Effector memory CD8-positive, alpha-beta T cell (primary cell): ENCODE data around the gene RRP1.

Source experiments
- ATAC-seq: fragments of 150-1000 bp; cut with Tn5 transposase; replicated peaks from 2 replicates; pipeline ENCODE4 v1.10.0; 2021; ENCODE audit warnings: mild to moderate bottlenecking, moderate library complexity
- DNase-seq, 3 experiments: peaks; one replicate each; pipeline ENCODE4 v3.0.0; 2021
- H3K27ac Mint-ChIP-seq, 2 donors: one replicate each; pipeline ENCODE4 v1.8.0; 2022; ENCODE audit warnings: mild to moderate bottlenecking in 2 of 2, mixed read lengths in 2 of 2, moderate library complexity in 2 of 2
- H3K27me3 Mint-ChIP-seq, 2 donors: one replicate each; pipeline ENCODE4 v1.8.0; 2022; ENCODE audit warnings: mixed read lengths in 2 of 2
- H3K36me3 Mint-ChIP-seq: one replicate; pipeline ENCODE4 v1.8.0; 2022; ENCODE audit warnings: mild to moderate bottlenecking, moderate library complexity, mixed read lengths; ENCODE audit not compliant: insufficient read depth
- H3K4me1 Mint-ChIP-seq, 2 donors: one replicate each; pipeline ENCODE4 v1.8.0; 2022; ENCODE audit warnings: low read depth in 2 of 2, mixed read lengths in 2 of 2
- H3K4me3 Mint-ChIP-seq, 2 donors: one replicate each; pipeline ENCODE4 v1.8.0; 2022; ENCODE audit warnings: mild to moderate bottlenecking in 2 of 2, mixed read lengths in 2 of 2, moderate library complexity in 2 of 2
- H3K9me3 Mint-ChIP-seq, 2 donors: one replicate each; pipeline ENCODE4 v1.8.0; 2022; ENCODE audit warnings: mixed read lengths in 2 of 2

The RRP1 gene

DNA sequence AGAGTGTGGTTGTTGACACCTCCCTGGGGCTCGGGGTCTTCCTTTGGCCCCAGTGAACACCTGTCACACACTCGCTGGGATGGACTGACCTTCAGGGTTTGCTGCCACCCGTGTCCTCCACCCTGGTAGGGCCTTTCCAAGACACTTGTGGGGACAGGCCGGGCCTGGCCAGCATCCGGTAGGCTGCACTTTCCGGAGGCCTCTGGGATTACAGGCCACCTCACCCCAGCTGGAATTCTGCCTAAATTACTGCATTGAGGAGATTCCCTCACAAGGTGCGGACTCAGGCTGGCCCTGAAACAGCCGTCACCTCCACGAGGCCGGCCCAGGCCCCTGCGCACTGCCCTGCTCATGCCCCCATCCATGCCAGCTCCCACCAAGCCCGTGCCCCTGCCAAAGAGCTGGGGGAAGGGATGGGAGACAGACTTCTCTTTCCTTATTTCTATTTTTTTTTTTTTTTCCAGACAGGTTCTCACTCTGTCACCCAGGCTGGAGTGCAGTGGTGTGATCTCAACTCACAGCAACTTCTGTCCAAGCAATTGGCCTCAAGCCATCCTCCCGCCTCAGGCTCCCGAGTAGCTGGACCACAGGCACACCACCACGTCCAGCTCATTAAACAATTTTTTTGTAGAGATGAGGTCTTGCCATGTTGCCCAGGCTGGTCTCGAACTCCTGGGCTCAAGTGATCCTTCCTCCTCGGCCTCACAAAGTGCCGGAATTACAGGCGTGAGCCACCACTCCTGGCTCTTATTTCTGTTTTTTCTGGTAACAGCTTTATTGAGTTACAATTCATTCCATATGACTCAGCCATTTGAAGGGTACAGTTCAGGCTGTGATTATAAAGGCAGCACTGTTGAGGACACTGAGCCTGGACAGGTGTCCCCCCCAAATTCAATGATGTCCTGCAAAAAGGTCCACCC, 24.5 kb upstream of the RRP1 start:
- H3K36me3 Mint-ChIP-seq: peaks cover 1% of the 10 kb centered on the region
- no peaks in the 10 kb centered on the region for H3K27me3 Mint-ChIP-seq
- H3K9me3 Mint-ChIP-seq: no peaks in the 10 kb centered on the region
- peak overlapping the region; percentile 28 to 57 for H3K27ac Mint-ChIP-seq
- ATAC-seq: no peak
- H3K4me1 Mint-ChIP-seq: no peaks in the 10 kb centered on the region
- H3K4me3 Mint-ChIP-seq: no peak overlapping the region
- no peak for DNase-seq

DNA sequence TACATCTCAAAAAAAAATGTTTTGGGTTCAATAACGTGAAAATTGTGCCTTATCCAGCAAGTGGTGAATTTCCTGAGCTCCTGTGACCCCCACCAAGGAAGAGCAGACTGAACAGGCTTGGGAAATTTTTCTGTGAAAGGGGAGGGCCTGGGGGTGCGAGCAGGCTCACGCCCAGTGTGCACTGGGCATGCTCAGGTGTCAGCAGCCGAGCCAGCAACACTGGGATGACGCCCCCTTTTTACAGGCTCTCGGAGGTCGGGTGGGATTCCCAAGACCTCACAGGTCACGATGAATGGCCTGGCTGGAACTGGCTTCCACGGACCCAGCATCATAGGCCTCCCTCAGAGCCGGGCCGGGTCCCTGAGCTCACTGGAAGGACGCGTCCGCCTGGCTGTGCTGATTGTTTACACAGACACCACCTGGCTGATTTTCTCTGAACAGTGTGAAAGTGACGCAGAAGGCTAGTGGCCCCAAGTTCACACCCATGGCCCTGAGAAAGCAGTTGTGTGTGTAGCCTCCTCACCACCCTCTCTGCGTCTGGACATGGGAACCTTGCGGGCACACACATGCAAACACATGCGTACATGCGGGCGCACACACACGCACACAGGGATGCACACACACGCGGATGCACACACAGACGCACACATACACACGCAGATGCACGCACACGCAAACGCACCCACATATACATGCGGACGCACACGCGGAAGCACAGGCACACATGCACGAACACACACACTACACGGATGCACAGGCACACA, 22.5 kb upstream of the RRP1 start:
- Mint-ChIP-seq H3K36me3 (peaks cover 5% of the 10 kb centered on the region), H3K27me3 (no peaks in the 10 kb centered on the region), H3K9me3 (no peaks in the 10 kb centered on the region), H3K27ac (no peak overlapping the region), H3K4me3 (no peak overlapping the region), H3K4me1 (no peaks in the 10 kb centered on the region)
- ATAC-seq: no peak
- DNase-seq: no peak

DNA sequence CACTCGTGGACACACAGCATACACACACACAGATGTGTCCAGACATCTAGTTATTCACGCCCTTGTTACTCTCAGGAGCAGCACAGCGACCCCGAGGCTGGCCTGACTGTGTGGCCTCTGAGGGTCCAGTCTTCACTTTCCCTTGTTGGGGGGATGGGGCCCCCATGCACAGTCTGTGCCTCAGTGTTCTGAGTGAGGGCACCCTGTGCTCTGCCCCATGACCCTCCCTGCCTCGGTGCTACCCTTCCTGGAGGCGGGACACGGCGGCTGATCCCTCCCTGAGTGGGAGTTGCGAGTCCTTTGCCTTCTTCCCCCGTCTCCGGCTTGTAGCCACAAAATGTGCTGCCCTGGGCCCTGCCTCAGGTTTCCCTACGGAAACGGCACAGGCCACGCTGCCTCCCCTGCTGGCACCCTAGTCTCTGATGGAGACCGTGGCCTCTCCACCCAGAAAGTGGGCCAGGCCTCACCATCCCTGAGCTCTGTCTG, 21.8 kb upstream of the RRP1 start:
- no peaks in the 10 kb centered on the region for H3K27me3 Mint-ChIP-seq
- DNase-seq (no peak), ATAC-seq (no peak)
- no peak overlapping the region for H3K4me3 Mint-ChIP-seq
- no peaks in the 10 kb centered on the region for H3K9me3 Mint-ChIP-seq
- H3K36me3 Mint-ChIP-seq: peaks cover 5% of the 10 kb centered on the region
- H3K4me1 Mint-ChIP-seq: no peaks in the 10 kb centered on the region
- no peak overlapping the region for H3K27ac Mint-ChIP-seq

DNA sequence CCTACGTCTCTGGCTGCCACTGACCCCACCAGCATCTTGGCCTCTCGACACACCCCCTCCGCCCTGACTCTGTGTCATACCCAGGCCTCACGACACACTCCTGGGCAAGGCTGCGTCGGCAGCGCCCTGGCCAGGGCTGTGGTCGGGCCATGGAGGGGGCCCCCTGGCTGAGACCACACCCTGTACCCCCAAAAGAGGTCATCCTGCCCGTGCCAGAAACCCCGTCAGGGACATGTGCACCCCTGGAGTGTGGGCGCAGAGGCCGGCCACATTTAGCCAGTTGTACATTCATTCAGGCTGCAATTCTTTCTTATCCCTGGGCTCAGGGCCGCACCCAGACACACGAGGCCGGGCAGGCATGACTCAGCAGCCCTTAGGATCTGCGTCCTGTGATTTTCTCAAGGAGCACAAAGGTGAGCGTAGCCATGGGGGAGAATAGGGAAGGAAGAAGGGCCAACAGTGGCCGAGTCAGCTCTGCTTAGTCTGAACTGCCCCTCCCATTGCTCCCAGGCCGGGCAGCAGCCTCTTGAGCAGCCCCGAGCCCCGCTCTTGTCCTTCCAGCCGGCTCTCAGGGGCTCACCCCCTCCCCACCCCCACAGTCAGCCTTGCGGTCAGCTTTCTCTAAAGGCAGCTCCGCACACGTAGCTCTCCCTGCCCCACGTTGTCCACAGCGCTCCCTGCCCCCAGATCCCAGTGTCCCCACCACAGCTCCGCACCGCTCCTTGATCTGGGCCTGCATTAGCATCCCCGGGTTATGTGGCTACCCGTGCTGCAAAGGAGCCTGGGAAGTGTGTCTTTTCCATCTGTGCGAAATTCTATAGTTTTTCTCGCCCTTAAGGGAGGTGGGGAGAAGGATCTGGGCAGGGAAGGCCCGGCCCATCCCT, 21.2 kb upstream of the RRP1 start:
- Mint-ChIP-seq H3K27ac (no peak overlapping the region), H3K4me1 (peaks cover 2% of the 10 kb centered on the region in 2 donors), H3K9me3 (no peaks in the 10 kb centered on the region), H3K4me3 (no peak overlapping the region), H3K36me3 (peaks cover 8% of the 10 kb centered on the region), H3K27me3 (no peaks in the 10 kb centered on the region)
- ATAC-seq: no peak
- DNase-seq: no peak

DNA sequence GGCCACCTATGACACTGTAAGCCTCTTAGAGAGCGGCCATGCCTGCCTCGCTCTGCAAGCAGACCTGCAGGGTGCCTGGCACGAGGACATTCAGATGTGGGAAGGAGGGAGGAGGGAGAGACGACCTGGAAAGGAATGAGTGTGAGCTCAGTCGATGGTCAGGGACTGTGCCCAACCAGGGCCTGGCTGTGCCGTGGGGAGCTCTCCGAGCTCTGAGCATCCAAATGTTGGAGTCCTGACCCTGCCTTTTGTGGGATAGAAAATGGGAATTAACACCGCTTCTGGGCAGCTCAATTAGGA, 20.6 kb upstream of the RRP1 start:
- Mint-ChIP-seq H3K27ac (no peak overlapping the region), H3K27me3 (no peaks in the 10 kb centered on the region), H3K36me3 (peaks cover 14% of the 10 kb centered on the region), H3K4me3 (no peak overlapping the region), H3K4me1 (peaks cover 2 to 4% of the 10 kb centered on the region in 2 donors), H3K9me3 (no peaks in the 10 kb centered on the region)
- ATAC-seq (no peak), DNase-seq (no peak)

DNA sequence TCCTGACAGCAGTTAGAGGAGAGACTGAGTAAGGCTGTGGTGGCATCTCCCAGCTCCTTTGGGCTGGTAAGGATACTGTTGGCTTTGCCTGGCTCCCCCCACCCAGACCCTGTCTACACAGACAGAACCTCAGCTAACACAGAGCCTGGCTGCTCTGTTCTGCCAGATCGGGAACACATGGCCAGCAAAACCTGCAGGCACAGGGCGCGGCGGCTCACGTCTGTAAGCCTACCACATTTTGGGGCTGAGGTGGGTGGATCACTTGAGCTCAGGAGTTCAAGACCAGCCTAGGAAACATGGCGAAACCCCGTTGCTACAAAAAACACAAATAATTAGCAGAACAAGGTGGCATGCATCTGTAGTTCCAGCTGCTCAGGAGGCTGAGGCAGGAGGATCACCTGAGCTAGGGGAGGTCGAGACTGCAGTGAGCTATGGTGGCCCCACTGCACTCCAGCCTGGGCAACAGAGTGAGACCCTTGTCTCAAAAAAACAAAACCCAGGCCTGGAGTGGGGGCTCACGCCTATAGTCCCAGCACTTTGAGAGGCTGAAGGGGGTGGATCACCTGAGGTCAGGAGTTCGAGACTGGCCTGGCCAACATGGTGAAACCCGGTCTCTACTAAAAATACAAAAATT, 19.9 kb upstream of the RRP1 start:
- H3K27ac Mint-ChIP-seq: no peak overlapping the region
- H3K36me3 Mint-ChIP-seq: peaks cover 17% of the 10 kb centered on the region
- peaks cover 2 to 9% of the 10 kb centered on the region in 2 donors for H3K4me1 Mint-ChIP-seq
- DNase-seq (no peak), ATAC-seq (no peak)
- no peaks in the 10 kb centered on the region for H3K9me3 Mint-ChIP-seq
- no peak overlapping the region for H3K4me3 Mint-ChIP-seq
- H3K27me3 Mint-ChIP-seq: no peaks in the 10 kb centered on the region

DNA sequence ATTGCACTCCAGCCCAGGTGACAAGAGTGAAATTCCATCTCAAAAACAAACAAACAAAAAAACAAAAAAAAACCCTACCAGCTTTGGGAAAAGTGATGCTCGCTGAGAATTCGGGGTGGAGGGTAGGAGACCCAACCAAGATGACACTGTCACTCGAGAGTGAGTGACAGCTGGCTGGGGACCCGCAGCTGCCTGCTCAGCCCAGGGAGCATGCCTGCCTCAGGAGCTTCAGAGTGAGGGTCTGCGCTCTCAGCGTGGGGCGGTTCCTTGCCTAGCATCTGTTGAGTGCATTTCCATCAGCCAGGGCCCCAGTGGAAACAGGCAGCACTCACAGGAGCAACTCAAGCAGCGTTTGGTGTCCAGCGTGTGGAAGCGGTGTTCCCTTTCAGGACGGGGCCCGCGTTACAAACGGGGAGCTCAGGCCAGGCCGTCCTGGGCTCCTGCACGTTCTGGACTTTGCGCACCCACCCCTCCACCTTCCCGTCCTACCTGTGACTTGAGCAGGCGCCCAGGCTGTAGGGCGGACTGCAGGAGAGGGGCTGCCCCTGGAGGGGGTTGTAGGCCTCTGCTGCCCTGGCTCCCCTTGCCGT, 19.2 kb upstream of the RRP1 start:
- Mint-ChIP-seq H3K36me3 (peaks cover 17% of the 10 kb centered on the region), H3K27ac (no peak overlapping the region)
- ATAC-seq: no peak

DNA sequence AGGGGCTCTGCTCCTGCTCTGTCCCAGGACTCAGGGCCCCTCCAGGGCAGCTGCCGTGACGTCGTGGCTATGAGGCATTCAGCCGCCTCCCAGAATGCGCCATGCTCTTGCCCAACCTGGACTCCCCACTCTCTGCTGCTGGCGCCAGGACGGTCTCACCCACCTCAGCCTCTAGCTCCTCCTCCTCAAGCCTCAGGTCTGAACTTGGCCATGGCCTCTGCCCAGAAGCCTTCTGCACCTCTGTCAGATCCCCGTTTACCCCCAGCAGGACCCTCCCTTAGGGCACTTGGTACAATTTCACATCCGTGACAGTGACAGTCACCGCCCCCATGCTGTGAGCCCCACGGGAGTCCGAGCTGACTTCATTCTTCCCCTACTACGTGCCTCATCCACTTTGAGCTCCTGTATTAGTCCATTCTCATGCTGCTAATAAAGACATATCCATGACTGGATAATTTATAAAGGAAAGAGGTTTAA, 18.1 kb upstream of the RRP1 start:
- no peaks in the 10 kb centered on the region for H3K9me3 Mint-ChIP-seq
- peaks cover 10 to 22% of the 10 kb centered on the region in 2 donors for H3K4me1 Mint-ChIP-seq
- peaks cover 21% of the 10 kb centered on the region for H3K36me3 Mint-ChIP-seq
- no peaks in the 10 kb centered on the region for H3K27me3 Mint-ChIP-seq
- no peak for ATAC-seq
- H3K27ac Mint-ChIP-seq: no peak overlapping the region
- no peak overlapping the region for H3K4me3 Mint-ChIP-seq
- no peak for DNase-seq

More for the DNA sequence above, 19.2 kb upstream of the RRP1 start:
- no peak overlapping the region for H3K4me3 Mint-ChIP-seq
- no peak for DNase-seq
- H3K4me1 Mint-ChIP-seq: peaks cover 4 to 15% of the 10 kb centered on the region in 2 donors
- H3K27me3 Mint-ChIP-seq: no peaks in the 10 kb centered on the region
- no peaks in the 10 kb centered on the region for H3K9me3 Mint-ChIP-seq

DNA sequence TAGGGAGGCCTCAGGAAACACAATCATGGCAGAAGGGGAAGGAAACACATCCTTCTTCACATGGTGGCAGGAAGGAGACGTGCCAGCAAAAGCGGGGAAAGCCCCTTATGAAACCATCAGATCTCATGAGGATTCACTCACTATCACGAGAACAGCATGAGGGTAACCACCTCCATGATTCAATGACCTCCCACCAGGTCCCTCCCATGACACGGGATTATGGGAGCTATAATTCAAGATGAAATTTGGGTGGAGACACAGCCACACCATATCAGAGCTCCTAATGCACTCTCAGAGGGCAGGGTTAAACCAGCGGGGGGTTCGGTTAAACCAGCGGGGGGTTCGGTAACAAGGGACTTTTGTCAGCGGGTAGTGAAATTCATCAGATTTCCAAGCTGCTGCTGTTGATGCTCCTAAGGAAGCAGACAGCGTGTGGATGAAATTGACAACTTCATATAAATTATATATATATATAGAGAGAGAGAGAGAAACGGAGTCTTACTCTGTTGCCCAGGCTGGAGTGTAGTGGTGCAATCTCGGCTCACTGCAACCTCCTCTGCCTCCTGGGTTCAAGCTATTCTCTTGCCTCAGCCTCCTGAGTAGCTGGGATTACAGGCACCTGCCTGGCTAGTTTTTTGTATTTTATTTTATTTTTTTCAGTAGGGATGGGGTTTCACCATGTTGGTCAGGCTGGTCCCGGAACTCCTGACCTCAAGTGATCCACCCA, 17.5 kb upstream of the RRP1 start:
- Mint-ChIP-seq H3K4me3 (no peak overlapping the region), H3K4me1 (peaks cover 10 to 22% of the 10 kb centered on the region in 2 donors), H3K27ac (peak overlapping the region in 1 of 2 donors; percentile 32), H3K27me3 (no peaks in the 10 kb centered on the region), H3K36me3 (peaks cover 21% of the 10 kb centered on the region), H3K9me3 (no peaks in the 10 kb centered on the region)
- no peak for ATAC-seq
- DNase-seq: no peak

DNA sequence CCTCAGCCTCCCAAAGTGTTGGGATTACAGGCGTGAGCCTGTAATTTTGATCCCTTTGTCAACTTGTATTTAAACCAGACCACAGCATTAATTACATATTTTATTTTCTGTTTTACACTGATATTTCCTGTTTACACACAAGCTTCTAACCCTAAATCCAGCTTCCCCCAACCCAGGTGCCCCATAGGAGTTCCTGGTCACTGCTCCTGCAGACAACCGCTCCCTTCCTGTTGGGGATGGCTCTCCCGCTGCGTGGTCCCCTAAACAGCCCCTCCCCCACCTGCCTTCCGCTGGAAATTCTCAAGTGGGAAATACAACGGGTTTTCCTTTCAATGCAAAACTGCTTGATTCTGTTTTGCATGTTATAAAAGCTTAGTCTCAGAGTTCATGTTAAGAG, 17.0 kb upstream of the RRP1 start:
- peaks cover 10 to 22% of the 10 kb centered on the region in 2 donors for H3K4me1 Mint-ChIP-seq
- H3K36me3 Mint-ChIP-seq: peaks cover 21% of the 10 kb centered on the region
- ATAC-seq: no peak
- H3K4me3 Mint-ChIP-seq: no peak overlapping the region
- H3K27me3 Mint-ChIP-seq: no peaks in the 10 kb centered on the region
- no peaks in the 10 kb centered on the region for H3K9me3 Mint-ChIP-seq
- peak overlapping the region in 1 of 2 donors; percentile 32 for H3K27ac Mint-ChIP-seq
- DNase-seq: no peak

DNA sequence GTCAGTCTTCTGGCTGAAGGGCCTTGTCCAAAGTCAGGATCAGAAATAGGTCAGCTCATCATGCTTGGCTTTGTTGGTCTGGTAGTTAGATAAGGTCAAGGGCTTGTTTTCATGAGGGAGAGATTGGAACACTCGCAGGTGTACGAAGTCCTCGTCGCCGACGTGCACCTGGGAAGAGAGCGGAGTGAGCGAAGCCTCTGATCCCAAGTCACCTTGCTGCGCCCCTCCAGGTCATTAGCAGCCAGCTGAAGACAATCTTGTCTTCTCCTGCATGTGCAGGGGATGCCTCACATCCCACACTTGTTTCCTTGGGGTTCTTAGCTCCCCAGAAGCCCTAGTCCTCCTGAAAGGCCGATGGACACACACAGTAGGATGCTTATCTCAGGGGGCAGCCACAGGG, 15.2 kb upstream of the RRP1 start:
- Mint-ChIP-seq H3K27ac (no peak overlapping the region), H3K4me3 (peak overlapping the region; percentile 34 to 87), H3K4me1 (peaks cover 22 to 33% of the 10 kb centered on the region in 2 donors)

DNA sequence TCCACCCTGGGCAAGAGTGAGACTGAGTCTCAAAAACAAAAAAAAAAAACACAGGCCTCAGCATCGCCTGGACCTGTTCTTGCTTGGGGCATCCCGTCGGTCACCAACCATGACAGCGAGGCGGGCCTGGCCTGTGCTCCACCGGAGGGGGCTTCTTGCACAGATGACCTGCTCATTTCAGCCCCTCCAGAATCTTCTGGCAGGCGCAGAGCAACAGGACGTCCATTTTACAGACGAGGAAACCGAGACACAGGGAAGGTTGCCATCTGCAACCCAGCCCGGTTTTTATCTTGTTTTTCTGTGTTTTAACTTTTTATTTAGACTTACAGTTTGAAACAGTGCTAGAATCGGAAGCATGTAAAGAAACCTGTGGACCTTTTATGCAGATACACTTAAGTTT, 14.2 kb upstream of the RRP1 start:
- peaks cover 21% of the 10 kb centered on the region for H3K36me3 Mint-ChIP-seq
- DNase-seq (no peak), ATAC-seq (no peak)
- H3K27me3 Mint-ChIP-seq: no peaks in the 10 kb centered on the region
- peak overlapping the region; percentile 87 to 91 for H3K4me3 Mint-ChIP-seq
- H3K9me3 Mint-ChIP-seq: no peaks in the 10 kb centered on the region
- H3K27ac Mint-ChIP-seq: peak overlapping the region; percentile 28 to 82
- peaks cover 25 to 33% of the 10 kb centered on the region in 2 donors for H3K4me1 Mint-ChIP-seq

More for the DNA sequence above, 15.2 kb upstream of the RRP1 start:
- H3K36me3 Mint-ChIP-seq: peaks cover 21% of the 10 kb centered on the region
- H3K9me3 Mint-ChIP-seq: no peaks in the 10 kb centered on the region
- DNase-seq: no peak
- ATAC-seq: no peak
- no peaks in the 10 kb centered on the region for H3K27me3 Mint-ChIP-seq
